ENCODE results near the gene EEF1AKMT3. TPM values are rescaled to one million over a fixed set of nuclear protein-coding genes. Genes with fewer than 3 reads are reported as not detected.

Gene EEF1AKMT3
- total RNA-seq, 1 experiment from 2014 or later: 9.3 TPM

- Histone ChIP-seq H3K4me2 (ENCODE audit: low read length) (no peak overlapping the region), H3F3A (ENCODE audit: low read length, unreplicated experiment) (no peaks in the 10 kb centered on the region), H3K9ac (ENCODE audit: low read length) (no peak overlapping the region), H3K9me3 (ENCODE audit: low read length) (no peaks in the 10 kb centered on the region), H2AFZ (ENCODE audit: low read length) (no peak overlapping the region), H3K79me2 (ENCODE audit: low read length) (no peaks in the 10 kb centered on the region), H3K27ac (ENCODE audit: low read length) (no peak overlapping the region), H3K4me3 (ENCODE audit: low read length) (no peak overlapping the region), H3K9me2 (replicated peaks; ENCODE audit: low read length) (no peaks in the 10 kb centered on the region), H4K20me1 (ENCODE audit: low read length) (no peaks in the 10 kb centered on the region), H3K4me1 (ENCODE audit: insufficient read depth, low read length) (peaks cover 4% of the 10 kb centered on the region; the same call in 1 of the 2 replicates), H3K36me3 (ENCODE audit: low read depth, low read length) (peaks cover 11% of the 10 kb centered on the region; the same call in 1 of the 2 replicates), H3K27me3 (ENCODE audit: low read length) (no peaks in the 10 kb centered on the region)
- POLR2A ChIA-PET (ENCODE audit: unreplicated experiment): interaction anchor here (0.6 kb wide), 1 partner anchor 31 kb away, joined by 3 read pairs; the partner anchor contains the start of gene MARCHF9
- no TSS peak for BruUV-seq (replicated peaks)
- DNase-seq (no peak), ATAC-seq (no peak)
- intact Hi-C loops (cut with micrococcal nuclease): no loop called here
- CTCF ChIA-PET: no interaction called here
- TF ChIP-seq, protein P1, sequence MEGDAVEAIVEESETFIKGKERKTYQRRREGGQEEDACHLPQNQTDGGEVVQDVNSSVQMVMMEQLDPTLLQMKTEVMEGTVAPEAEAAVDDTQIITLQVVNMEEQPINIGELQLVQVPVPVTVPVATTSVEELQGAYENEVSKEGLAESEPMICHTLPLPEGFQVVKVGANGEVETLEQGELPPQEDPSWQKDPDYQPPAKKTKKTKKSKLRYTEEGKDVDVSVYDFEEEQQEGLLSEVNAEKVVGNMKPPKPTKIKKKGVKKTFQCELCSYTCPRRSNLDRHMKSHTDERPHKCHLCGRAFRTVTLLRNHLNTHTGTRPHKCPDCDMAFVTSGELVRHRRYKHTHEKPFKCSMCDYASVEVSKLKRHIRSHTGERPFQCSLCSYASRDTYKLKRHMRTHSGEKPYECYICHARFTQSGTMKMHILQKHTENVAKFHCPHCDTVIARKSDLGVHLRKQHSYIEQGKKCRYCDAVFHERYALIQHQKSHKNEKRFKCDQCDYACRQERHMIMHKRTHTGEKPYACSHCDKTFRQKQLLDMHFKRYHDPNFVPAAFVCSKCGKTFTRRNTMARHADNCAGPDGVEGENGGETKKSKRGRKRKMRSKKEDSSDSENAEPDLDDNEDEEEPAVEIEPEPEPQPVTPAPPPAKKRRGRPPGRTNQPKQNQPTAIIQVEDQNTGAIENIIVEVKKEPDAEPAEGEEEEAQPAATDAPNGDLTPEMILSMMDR (conservative IDR thresholded peaks at IDR 0.05; ENCODE audit: low read depth, low read length): no peak
- TF ChIP-seq EZH2 (IDR thresholded peaks at IDR 0.05; ENCODE audit: low read length, unreplicated experiment) (no peak), EZH2phosphoT487 (IDR thresholded peaks at IDR 0.05; ENCODE audit: borderline replicate concordance, low read length) (no peak)
Measured at GRCh38 chr12:57723630-57723962, 48.8 kb upstream of the EEF1AKMT3 start.

DNA sequence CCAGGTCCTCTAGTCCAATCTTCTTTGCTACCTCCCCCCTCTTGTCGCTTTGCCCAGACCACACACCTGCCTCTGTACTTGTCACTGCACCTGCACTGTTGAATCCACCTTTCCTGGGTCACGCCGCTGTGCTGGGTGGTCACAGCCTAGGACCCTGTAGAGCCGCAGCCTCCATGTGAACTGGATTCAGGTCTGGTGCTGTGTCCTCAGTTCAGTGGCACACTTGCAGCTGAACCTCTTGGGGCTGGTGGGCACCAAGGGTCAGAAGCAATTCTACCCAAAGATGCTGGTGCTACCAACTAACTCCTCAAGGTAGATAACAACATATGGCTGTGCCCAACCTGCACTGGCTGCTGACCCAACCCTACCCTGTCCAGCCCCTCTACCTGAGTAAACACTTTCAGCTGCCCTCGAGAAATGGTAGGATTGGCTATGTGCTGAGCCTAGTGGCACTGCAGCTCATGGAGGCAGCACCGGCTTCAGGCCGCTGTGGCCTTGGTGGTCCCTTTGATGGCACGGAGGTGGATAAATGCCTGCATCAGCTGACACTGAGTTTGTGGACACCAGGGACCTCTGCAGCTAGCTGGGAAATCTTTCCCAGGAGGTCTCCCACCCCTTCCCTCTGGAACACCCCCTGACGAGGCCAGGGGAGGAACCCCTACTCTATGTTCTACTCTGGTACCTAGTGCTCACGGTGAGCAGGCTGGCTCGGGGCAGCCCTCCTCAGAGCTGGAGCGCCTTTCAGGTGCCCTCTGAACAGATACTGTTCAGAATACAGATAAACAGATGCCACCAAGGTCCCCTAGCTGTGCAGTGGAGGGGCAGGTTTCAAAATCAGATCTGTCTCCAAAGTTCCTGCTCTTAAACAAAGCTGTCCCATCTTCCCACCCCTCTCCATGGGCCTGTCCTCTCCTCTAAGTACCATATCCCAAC, 48.1 kb upstream of the EEF1AKMT3 start:
- ATAC-seq (no peak), DNase-seq (no peak)
- Histone ChIP-seq H3K9me2 (replicated peaks; ENCODE audit: low read length) (no peaks in the 10 kb centered on the region), H4K20me1 (ENCODE audit: low read length) (no peaks in the 10 kb centered on the region), H3K4me1 (ENCODE audit: insufficient read depth, low read length) (peaks cover 4% of the 10 kb centered on the region; the same call in 1 of the 2 replicates), H3K27me3 (ENCODE audit: low read length) (no peaks in the 10 kb centered on the region), H3F3A (ENCODE audit: low read length, unreplicated experiment) (no peaks in the 10 kb centered on the region), H3K9me3 (ENCODE audit: low read length) (no peaks in the 10 kb centered on the region), H3K4me2 (ENCODE audit: low read length) (no peak overlapping the region), H3K79me2 (ENCODE audit: low read length) (no peaks in the 10 kb centered on the region), H3K36me3 (ENCODE audit: low read depth, low read length) (peaks cover 7% of the 10 kb centered on the region; the same call in 1 of the 2 replicates), H3K27ac (ENCODE audit: low read length) (no peak overlapping the region), H2AFZ (ENCODE audit: low read length) (no peak overlapping the region), H3K4me3 (ENCODE audit: low read length) (no peak overlapping the region), H3K9ac (ENCODE audit: low read length) (no peak overlapping the region)
- CTCF ChIA-PET: no interaction called here
- no TSS peak for BruUV-seq (replicated peaks)
- intact Hi-C loops (cut with micrococcal nuclease): no loop called here
- TF ChIP-seq EZH2 (IDR thresholded peaks at IDR 0.05; ENCODE audit: low read length, unreplicated experiment): no peak
- TF ChIP-seq, protein P1 (conservative IDR thresholded peaks at IDR 0.05; ENCODE audit: low read depth, low read length): no peak
- POLR2A ChIA-PET (ENCODE audit: unreplicated experiment): no interaction called here
